T-cell (primary cell): Measurements from ENCODE around the gene DAPK1. TPM values are rescaled to one million over a fixed set of nuclear protein-coding genes. Genes with fewer than 3 reads are reported as not detected.

Source experiments
- ATAC-seq, 4 experiments: fragments of 200-7000 bp in 3 of 4; fragments of 150-1000 bp in 1 of 4; cut with Tn5 transposase; replicated peaks in 1 of 4; 1 replicate in 3 of 4; 2 replicates in 1 of 4; pipeline ENCODE4 v1.10.0; 2021; ENCODE audit warnings: moderate library complexity in 3 of 4, mild to moderate bottlenecking in 2 of 4, moderate number of reproducible peaks in 1 of 4
- CTCF ChIA-PET, 2 donors: fragments of 300-600 bp; sonication (Branson Sonifier 250); formaldehyde crosslinking; loops; one replicate each; lab custom pipeline; 2022; ENCODE audit warnings: antibody characterized with exemption in 2 of 2; lab: Charles Lee
- POLR2A ChIA-PET, 2 donors: fragments of 300-600 bp; sonication (Branson Sonifier 250); formaldehyde crosslinking; loops; one replicate each; lab custom pipeline; 2022; ENCODE audit warnings: antibody characterized with exemption in 2 of 2; lab: Charles Lee
- DNase-seq, 35 experiments: peaks; one replicate each; pipeline versions ENCODE4 v3.0.0 to v3.0.0-alpha.2; 2013 to 2023
- H3K27ac ChIP-seq: one replicate; pipeline ENCODE4 v1.5.1; 2013; ENCODE audit warnings: low read length
- H3K27me3 ChIP-seq, 2 experiments: replicated peaks in 1 of 2; 1 replicate in 1 of 2; 2 replicates in 1 of 2; pipeline versions ENCODE4 v1.6.1 to v1.7.0; 2013; ENCODE audit warnings: low read length in 1 of 2, mixed read lengths in 1 of 2; ENCODE audit not compliant: control insufficient read depth in 2 of 2, insufficient read depth in 2 of 2; ENCODE audit errors: extremely low read depth in 1 of 2
- H3K36me3 ChIP-seq, 2 donors: 1 replicate in 1 of 2; 2 replicates in 1 of 2; pipeline versions ENCODE4 v1.6.1 to v1.7.0; 2013; ENCODE audit warnings: low read length in 1 of 2; ENCODE audit not compliant: control insufficient read depth in 2 of 2, insufficient read depth in 1 of 2; ENCODE audit errors: extremely low read depth in 1 of 2
- H3K4me1 ChIP-seq, 2 experiments: 1 replicate in 1 of 2; 2 replicates in 1 of 2; pipeline versions ENCODE4 v1.6.1 to v1.7.0; 2013; ENCODE audit warnings: low read length in 2 of 2, mixed read lengths in 1 of 2; ENCODE audit not compliant: insufficient read depth in 2 of 2, control insufficient read depth in 1 of 2; ENCODE audit errors: extremely low read depth in 1 of 2
- H3K4me3 ChIP-seq, 2 donors: 1 replicate in 1 of 2; 2 replicates in 1 of 2; pipeline versions ENCODE4 v1.5.1 to v1.7.0; 2013; ENCODE audit warnings: mild to moderate bottlenecking in 2 of 2, low read length in 1 of 2, moderate library complexity in 1 of 2; ENCODE audit not compliant: control insufficient read depth in 1 of 2; ENCODE audit errors: extremely low read depth in 1 of 2
- H3K9me3 ChIP-seq: 2 replicates; pipeline ENCODE4 v1.7.0; 2013
- H3K27ac Mint-ChIP-seq, 2 donors: one replicate each; pipeline ENCODE4 v1.8.0; 2020 to 2021; ENCODE audit warnings: mild to moderate bottlenecking in 2 of 2, mixed read lengths in 2 of 2
- H3K27me3 Mint-ChIP-seq, 2 donors: one replicate each; pipeline ENCODE4 v1.8.0; 2021 to 2022; ENCODE audit warnings: mixed read lengths in 2 of 2
- H3K36me3 Mint-ChIP-seq: one replicate; pipeline ENCODE4 v1.8.0; 2021; ENCODE audit warnings: mixed read lengths
- H3K4me1 Mint-ChIP-seq, 3 donors: one replicate each; pipeline ENCODE4 v1.8.0; 2020 to 2022; ENCODE audit warnings: mixed read lengths in 3 of 3, mild to moderate bottlenecking in 1 of 3
- H3K4me3 Mint-ChIP-seq, 3 donors: one replicate each; pipeline ENCODE4 v1.8.0; 2020 to 2022; ENCODE audit warnings: mild to moderate bottlenecking in 3 of 3, mixed read lengths in 3 of 3, moderate library complexity in 3 of 3
- H3K9me3 Mint-ChIP-seq, 3 donors: one replicate each; pipeline ENCODE4 v1.8.0; 2020 to 2022; ENCODE audit warnings: mixed read lengths in 3 of 3
- WGBS: methylation state at CpG from one replicate; pipeline ENCODE4 v1.1.5; 2013; ENCODE audit warnings: missing lambda C conversion rate; ENCODE audit not compliant: insufficient coverage; 5-methylcytosine and 5-hydroxymethylcytosine counted together
- total RNA-seq, 35 experiments: library from RNA in 6 of 35; stranded (reverse) in 6 of 35; fragments of 120-200 nt in 1 of 35; gene quantifications; one replicate each; pipeline versions ENCODE4 v1.2.1 to v1.2.4 and lab custom pipeline; 2013 to 2026

The DAPK1 gene
- total RNA-seq, 5 donors from 2014 or later (not counting 1 experiment from before 2014, with no cell fraction given): 1.7 to 4.2 (median 2.8) TPM

GRCh38 chr9:87494970-87495471 lies 2.6 kb upstream of the DAPK1 start:
- Mint-ChIP-seq H3K9me3 (no peaks in the 10 kb centered on the region), H3K27ac (no peak overlapping the region), H3K27me3 (peaks cover 40 to 43% of the 10 kb centered on the region in 2 donors), H3K4me3 (no peak overlapping the region), H3K4me1 (peaks cover 7 to 8% (median 8%) of the 10 kb centered on the region in 3 donors), H3K36me3 (no peaks in the 10 kb centered on the region)
- Histone ChIP-seq H3K9me3 (no peaks in the 10 kb centered on the region), H3K27me3 (peaks cover 0 to 28% of the 10 kb centered on the region in 2 experiments), H3K36me3 (no peaks in the 10 kb centered on the region), H3K4me3 (no peak overlapping the region), H3K27ac (no peak overlapping the region), H3K4me1 (peaks cover 2 to 16% of the 10 kb centered on the region in 2 experiments)
- DNase-seq (no peak), ATAC-seq (no peak)
- no CpG with 5 or more reads among the region's 2 CpGs for WGBS
- CTCF ChIA-PET: interaction anchor here in 1 of 2 donors (0.7 kb wide), 1 partner anchor 53 kb away, joined by 3 read pairs; no protein-coding TSS in a partner anchor
- POLR2A ChIA-PET: no interaction called here

- DNase-seq: no peak
- H3K4me3 ChIP-seq: peak overlapping the region in 1 of 2 donors; percentile 88
- 18% methylated on average over 14 of the region's 15 CpGs for WGBS
- Mint-ChIP-seq H3K4me3 (peak overlapping the region in 2 of 3 donors; percentile 13 to 63), H3K27me3 (peaks cover 43 to 45% of the 10 kb centered on the region in 2 donors), H3K9me3 (no peaks in the 10 kb centered on the region), H3K36me3 (no peaks in the 10 kb centered on the region), H3K4me1 (peaks cover 7 to 8% (median 8%) of the 10 kb centered on the region in 3 donors), H3K27ac (no peak overlapping the region)
- CTCF ChIA-PET: no interaction called here
- H3K4me1 ChIP-seq: peaks cover 2 to 19% of the 10 kb centered on the region in 2 experiments
- H3K9me3 ChIP-seq: no peaks in the 10 kb centered on the region
- H3K27ac ChIP-seq: no peak overlapping the region
- POLR2A ChIA-PET: no interaction called here
- ATAC-seq: no peak
- peaks cover 0 to 28% of the 10 kb centered on the region in 2 experiments for H3K27me3 ChIP-seq
- H3K36me3 ChIP-seq: no peaks in the 10 kb centered on the region
Observed at GRCh38 chr9:87497080-87497603, 525 bp upstream of the DAPK1 start.

GRCh38 chr9:87498046-87498810 lies 561 bp downstream of the DAPK1 start:
- whole genome bisulfite sequencing: 1% methylated on average over 69 of the region's 80 CpGs
- Histone ChIP-seq H3K27me3 (peaks cover 0 to 32% of the 10 kb centered on the region in 2 experiments), H3K4me3 (peak overlapping the region; percentile 7 to 88), H3K9me3 (no peaks in the 10 kb centered on the region), H3K27ac (no peak overlapping the region), H3K36me3 (no peaks in the 10 kb centered on the region), H3K4me1 (peaks cover 2 to 19% of the 10 kb centered on the region in 2 experiments)
- Mint-ChIP-seq H3K27me3 (peaks cover 39 to 46% of the 10 kb centered on the region in 2 donors), H3K36me3 (no peaks in the 10 kb centered on the region), H3K27ac (no peak overlapping the region), H3K4me1 (peaks cover 7 to 8% (median 8%) of the 10 kb centered on the region in 3 donors), H3K9me3 (no peaks in the 10 kb centered on the region), H3K4me3 (peak overlapping the region in 2 of 3 donors; percentile 58 to 63)
- ChIA-PET CTCF (no interaction called here), POLR2A (no interaction called here)
- ATAC-seq: peak in 1 of 4 experiments; percentile 24
- DNase-seq: no peak

- ATAC-seq: no peak
- Histone ChIP-seq H3K27ac (no peak overlapping the region), H3K4me3 (peak overlapping the region in 1 of 2 donors; percentile 88), H3K27me3 (peaks cover 0 to 31% of the 10 kb centered on the region in 2 experiments), H3K4me1 (peaks cover 2 to 19% of the 10 kb centered on the region in 2 experiments), H3K36me3 (no peaks in the 10 kb centered on the region), H3K9me3 (no peaks in the 10 kb centered on the region)
- Mint-ChIP-seq H3K4me3 (peak overlapping the region in 2 of 3 donors; percentile 46 to 63), H3K36me3 (no peaks in the 10 kb centered on the region), H3K9me3 (no peaks in the 10 kb centered on the region), H3K4me1 (peaks cover 7 to 8% (median 8%) of the 10 kb centered on the region in 3 donors), H3K27ac (no peak overlapping the region), H3K27me3 (peaks cover 39 to 43% of the 10 kb centered on the region in 2 donors)
- no peak for DNase-seq
- 20% methylated on average over 20 of the region's 26 CpGs for WGBS
- ChIA-PET POLR2A (no interaction called here), CTCF (no interaction called here)
Observed at GRCh38 chr9:87498811-87499360, 1.2 kb downstream of the DAPK1 start.

- Histone ChIP-seq H3K36me3 (no peaks in the 10 kb centered on the region), H3K27ac (no peak overlapping the region), H3K4me1 (peaks cover 2 to 19% of the 10 kb centered on the region in 2 experiments), H3K9me3 (no peaks in the 10 kb centered on the region), H3K27me3 (peaks cover 0 to 31% of the 10 kb centered on the region in 2 experiments), H3K4me3 (peak overlapping the region in 1 of 2 donors; percentile 88)
- no peaks in the 10 kb centered on the region for H3K9me3 Mint-ChIP-seq
- ATAC-seq: no peak
- WGBS: no CpG with 5 or more reads among the region's 2 CpGs
- H3K36me3 Mint-ChIP-seq: no peaks in the 10 kb centered on the region
- no peak for DNase-seq
- H3K4me1 Mint-ChIP-seq: peaks cover 7 to 8% (median 8%) of the 10 kb centered on the region in 3 donors
- peak overlapping the region in 1 of 3 donors; percentile 63 for H3K4me3 Mint-ChIP-seq
- no peak overlapping the region for H3K27ac Mint-ChIP-seq
- peaks cover 38 to 41% of the 10 kb centered on the region in 2 donors for H3K27me3 Mint-ChIP-seq
- ChIA-PET POLR2A (no interaction called here), CTCF (no interaction called here)
Observed at GRCh38 chr9:87499424-87500017, 1.9 kb downstream of the DAPK1 start.
